ENCODE measurements around the gene RPP21.

DNA sequence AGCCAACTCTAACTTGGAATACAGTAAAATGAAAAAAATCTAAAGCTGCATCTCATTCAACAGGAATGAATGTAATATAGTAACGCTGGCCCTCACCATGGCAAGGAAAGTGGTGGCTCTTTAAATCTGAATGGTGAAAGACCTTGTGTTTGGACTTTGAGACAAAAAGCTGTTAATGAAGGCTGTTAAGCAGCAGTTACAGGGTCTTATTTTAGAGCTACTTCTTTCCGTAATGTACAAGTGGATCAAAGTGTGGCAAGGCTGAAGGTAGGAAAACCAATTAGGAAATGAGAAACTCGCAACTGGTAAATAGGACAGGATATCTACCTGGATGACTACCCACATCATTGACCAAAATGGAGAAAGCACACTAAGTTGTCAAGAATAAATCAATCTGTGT is 29.8 kb upstream of the RPP21 start:
- TF ChIP-seq, protein P1, sequence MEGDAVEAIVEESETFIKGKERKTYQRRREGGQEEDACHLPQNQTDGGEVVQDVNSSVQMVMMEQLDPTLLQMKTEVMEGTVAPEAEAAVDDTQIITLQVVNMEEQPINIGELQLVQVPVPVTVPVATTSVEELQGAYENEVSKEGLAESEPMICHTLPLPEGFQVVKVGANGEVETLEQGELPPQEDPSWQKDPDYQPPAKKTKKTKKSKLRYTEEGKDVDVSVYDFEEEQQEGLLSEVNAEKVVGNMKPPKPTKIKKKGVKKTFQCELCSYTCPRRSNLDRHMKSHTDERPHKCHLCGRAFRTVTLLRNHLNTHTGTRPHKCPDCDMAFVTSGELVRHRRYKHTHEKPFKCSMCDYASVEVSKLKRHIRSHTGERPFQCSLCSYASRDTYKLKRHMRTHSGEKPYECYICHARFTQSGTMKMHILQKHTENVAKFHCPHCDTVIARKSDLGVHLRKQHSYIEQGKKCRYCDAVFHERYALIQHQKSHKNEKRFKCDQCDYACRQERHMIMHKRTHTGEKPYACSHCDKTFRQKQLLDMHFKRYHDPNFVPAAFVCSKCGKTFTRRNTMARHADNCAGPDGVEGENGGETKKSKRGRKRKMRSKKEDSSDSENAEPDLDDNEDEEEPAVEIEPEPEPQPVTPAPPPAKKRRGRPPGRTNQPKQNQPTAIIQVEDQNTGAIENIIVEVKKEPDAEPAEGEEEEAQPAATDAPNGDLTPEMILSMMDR (IDR thresholded peaks at IDR 0.05), result no peak
- no peak for TF ChIP-seq EP300 (IDR thresholded peaks at IDR 0.05)

Data from upper lobe of left lung (tissue), 4 donors.